B cell (primary cell): ENCODE results near the gene PSRC1.

Experiments used
- CTCF ChIP-seq: fragments of 200-600 bp; IDR thresholded peaks from one replicate; pipeline ENCODE4 v1.8.0; 2022; ENCODE audit warnings: antibody characterized with exemption, mild to moderate bottlenecking
- EZH2 ChIP-seq: IDR thresholded peaks from 2 replicates; pipeline ENCODE4 v1.6.1; 2012; ENCODE audit warnings: borderline replicate concordance, low read depth, mild to moderate bottlenecking, moderate library complexity, low read length; ENCODE audit not compliant: insufficient read depth, poor library complexity, severe bottlenecking

GRCh38 chr1:109283748-109284600, 1.0 kb upstream of the PSRC1 start:
- no peak for TF ChIP-seq CTCF
- TF ChIP-seq EZH2, result no peak
